Measurements from ENCODE around the gene EIF3D.
A peak's percentile ranks its signal among the peaks of the same experiment; 100 is the strongest.

EIF3D gene

DNA sequence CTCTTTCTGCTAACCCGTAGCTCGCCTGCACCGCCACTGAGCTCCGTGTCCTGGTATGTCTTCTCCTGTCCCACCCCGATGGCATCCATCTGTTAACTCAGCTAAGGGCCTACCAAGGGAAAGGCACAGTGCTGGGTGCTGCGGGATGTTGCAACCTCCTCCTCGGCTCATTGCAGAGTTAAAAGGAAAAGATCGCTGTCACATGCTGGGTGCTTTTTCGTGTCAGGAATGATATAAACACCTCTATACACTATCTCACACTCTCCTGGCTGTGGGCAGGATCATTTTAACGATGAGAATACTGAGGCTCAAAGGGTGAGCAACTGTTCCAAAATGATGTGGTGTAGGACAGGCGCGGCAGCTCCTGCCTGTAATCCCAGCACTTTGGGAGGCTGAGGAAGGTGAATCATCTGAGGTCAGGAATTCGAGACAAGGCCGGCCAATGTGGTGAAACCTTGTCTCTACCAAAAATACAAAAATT lies 57.6 kb downstream of the EIF3D start:
- Mint-ChIP-seq H3K27ac (no peak overlapping the region), H3K4me3 (no peak overlapping the region), H3K27me3 (ENCODE audit: low read depth) (no peaks in the 10 kb centered on the region), H3K4me1 (peaks cover 6% of the 10 kb centered on the region), H3K9me3 (no peaks in the 10 kb centered on the region), H3K36me3 (ENCODE audit: low read depth) (peaks cover 18% of the 10 kb centered on the region)
- TF ChIP-seq, protein P1, sequence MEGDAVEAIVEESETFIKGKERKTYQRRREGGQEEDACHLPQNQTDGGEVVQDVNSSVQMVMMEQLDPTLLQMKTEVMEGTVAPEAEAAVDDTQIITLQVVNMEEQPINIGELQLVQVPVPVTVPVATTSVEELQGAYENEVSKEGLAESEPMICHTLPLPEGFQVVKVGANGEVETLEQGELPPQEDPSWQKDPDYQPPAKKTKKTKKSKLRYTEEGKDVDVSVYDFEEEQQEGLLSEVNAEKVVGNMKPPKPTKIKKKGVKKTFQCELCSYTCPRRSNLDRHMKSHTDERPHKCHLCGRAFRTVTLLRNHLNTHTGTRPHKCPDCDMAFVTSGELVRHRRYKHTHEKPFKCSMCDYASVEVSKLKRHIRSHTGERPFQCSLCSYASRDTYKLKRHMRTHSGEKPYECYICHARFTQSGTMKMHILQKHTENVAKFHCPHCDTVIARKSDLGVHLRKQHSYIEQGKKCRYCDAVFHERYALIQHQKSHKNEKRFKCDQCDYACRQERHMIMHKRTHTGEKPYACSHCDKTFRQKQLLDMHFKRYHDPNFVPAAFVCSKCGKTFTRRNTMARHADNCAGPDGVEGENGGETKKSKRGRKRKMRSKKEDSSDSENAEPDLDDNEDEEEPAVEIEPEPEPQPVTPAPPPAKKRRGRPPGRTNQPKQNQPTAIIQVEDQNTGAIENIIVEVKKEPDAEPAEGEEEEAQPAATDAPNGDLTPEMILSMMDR (IDR thresholded peaks at IDR 0.05; ENCODE audit: unreplicated experiment in 3 of 3): no peak

DNA sequence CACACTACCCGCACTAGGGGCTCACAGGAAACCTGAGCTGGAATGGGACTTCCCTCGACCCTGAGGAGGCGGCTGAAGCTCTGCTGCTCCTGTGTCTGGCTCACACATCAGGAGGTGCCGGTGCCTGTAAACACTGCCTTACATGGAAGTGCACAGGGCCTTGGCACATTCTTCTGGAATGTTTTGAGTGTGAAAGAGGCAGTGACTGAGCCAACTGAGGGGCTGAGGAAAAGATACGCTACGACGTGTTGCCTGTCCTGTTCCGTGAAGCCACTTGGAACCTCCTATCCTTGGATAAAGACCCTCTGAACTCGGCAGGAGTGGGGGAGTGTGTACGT lies 58.0 kb downstream of the EIF3D start:
- TF ChIP-seq, protein P1 (IDR thresholded peaks at IDR 0.05; ENCODE audit: unreplicated experiment in 3 of 3): no peak
- H3K4me1 Mint-ChIP-seq: peaks cover 6% of the 10 kb centered on the region

DNA sequence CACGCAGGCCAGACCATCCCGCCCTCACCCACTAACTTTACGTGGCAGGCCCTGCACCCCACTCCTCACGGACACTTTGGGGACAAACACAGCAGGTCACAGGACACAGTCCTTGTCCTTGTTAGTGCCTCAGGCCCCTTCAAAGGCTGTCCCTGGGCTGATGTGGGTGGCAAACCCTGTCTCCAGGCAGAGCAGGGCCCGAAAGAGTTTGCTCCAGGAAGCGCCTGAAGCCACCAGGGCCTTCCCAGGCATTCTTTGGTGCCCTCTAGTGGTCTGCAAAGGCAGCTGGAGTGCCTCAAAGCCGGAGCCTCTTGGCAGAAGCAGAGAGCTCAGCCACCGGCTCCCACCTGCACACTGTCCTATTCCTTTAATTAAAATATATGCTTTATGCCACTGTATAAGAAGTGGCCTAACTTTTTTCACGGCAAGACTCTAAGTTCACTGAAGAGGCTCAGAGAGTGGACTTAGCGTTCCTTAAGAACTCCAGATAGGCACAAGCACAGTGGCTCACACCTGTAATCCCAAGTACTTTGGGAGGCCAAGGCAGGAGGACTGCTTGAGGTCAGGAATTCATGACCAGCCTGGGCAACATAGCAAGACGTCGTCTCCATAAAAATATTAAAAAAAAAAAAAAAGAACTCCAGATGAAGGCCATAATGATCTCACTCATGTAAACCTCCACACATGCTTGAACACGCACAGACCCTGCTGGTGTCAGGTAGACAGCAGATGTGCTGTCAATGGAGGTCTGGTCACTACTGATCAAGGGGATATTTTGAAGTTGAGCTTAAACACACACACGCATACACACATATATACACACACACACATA lies 58.6 kb downstream of the EIF3D start:
- Mint-ChIP-seq H3K4me3 (no peak overlapping the region), H3K27me3 (ENCODE audit: low read depth) (no peaks in the 10 kb centered on the region), H3K4me1 (peaks cover 6% of the 10 kb centered on the region), H3K27ac (peak overlapping the region; percentile 22 to 83 (median 75)), H3K9me3 (no peaks in the 10 kb centered on the region), H3K36me3 (ENCODE audit: low read depth) (peaks cover 10% of the 10 kb centered on the region)
- TF ChIP-seq, protein P1 (IDR thresholded peaks at IDR 0.05; ENCODE audit: unreplicated experiment in 3 of 3): peak; percentile 88 to 94 (median 91)

More for the DNA sequence above, 58.0 kb downstream of the EIF3D start:
- Mint-ChIP-seq H3K27ac (peak overlapping the region in 1 of 3 experiments; percentile 22), H3K4me3 (no peak overlapping the region), H3K9me3 (no peaks in the 10 kb centered on the region), H3K36me3 (ENCODE audit: low read depth) (peaks cover 16% of the 10 kb centered on the region), H3K27me3 (ENCODE audit: low read depth) (no peaks in the 10 kb centered on the region)

DNA sequence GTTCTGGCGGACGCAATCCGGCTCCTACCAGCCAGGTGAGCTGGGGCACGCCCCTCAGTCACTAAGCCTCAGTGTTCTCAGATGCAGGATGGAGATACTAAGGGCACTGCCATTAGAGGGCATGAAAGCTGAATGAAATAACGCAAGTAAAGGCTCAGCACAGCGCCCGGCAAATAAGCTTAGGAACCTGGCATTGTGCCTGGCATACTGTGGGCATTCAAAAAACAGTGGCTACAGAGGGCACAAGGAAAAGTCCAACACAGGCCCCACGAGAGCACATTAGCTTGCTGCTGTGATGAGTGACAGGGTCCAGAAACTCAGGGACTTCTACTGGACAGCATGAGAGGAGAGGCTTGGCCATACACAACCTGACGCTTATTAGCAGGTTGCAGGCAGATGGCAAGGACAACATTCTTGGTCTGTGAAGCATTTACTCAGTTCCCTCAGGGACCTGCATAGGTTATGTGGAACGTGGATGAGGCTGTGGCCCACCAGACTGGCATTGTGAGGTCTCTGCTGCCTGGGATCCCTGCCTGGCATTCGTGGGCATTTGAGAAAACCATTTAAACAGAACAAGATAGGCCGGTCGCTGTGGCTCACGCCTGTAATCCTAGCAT lies 59.8 kb downstream of the EIF3D start:
- peaks cover 6% of the 10 kb centered on the region for H3K4me1 Mint-ChIP-seq
- no peak overlapping the region for H3K27ac Mint-ChIP-seq
- peaks cover 2% of the 10 kb centered on the region for H3K36me3 Mint-ChIP-seq (ENCODE audit: low read depth)
- TF ChIP-seq, protein P1 (IDR thresholded peaks at IDR 0.05; ENCODE audit: unreplicated experiment in 3 of 3): no peak
- H3K27me3 Mint-ChIP-seq (ENCODE audit: low read depth): no peaks in the 10 kb centered on the region
- H3K9me3 Mint-ChIP-seq: no peaks in the 10 kb centered on the region
- no peak overlapping the region for H3K4me3 Mint-ChIP-seq

DNA sequence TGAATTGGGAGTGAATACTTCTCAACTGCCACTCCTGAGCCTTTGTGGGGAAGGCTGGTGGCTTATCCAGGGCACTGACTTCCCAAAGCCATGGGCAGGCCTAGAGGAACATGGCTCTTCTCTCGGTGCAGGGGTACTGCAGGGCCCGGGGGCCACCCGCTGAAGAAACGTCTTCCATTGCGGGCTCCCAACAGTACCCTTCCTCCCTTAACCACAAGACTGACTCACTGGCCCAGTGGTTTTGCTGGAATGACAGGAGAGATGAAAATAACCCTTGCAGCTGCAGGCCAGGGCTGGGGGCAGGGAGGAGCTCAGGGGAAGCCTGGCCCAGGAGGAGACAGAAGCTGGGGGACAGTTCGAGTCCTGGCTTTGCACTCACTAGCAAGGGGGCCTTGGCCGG lies 61.0 kb downstream of the EIF3D start:
- no peaks in the 10 kb centered on the region for H3K9me3 Mint-ChIP-seq
- no peak overlapping the region for H3K4me3 Mint-ChIP-seq
- H3K27me3 Mint-ChIP-seq (ENCODE audit: low read depth): no peaks in the 10 kb centered on the region
- H3K4me1 Mint-ChIP-seq: peaks cover 6% of the 10 kb centered on the region
- H3K36me3 Mint-ChIP-seq (ENCODE audit: low read depth): no peaks in the 10 kb centered on the region
- TF ChIP-seq, protein P1 (IDR thresholded peaks at IDR 0.05; ENCODE audit: unreplicated experiment in 3 of 3): no peak
- no peak overlapping the region for H3K27ac Mint-ChIP-seq
